GM10266 (cell line): ENCODE data around the gene EP400.

Experiments
- DNase-seq: peaks from one replicate; pipeline ENCODE4 v3.0.0; 2012; ENCODE audit errors: extremely low spot score
- TF ChIP-seq, protein P1 (sequence below): IDR thresholded peaks from 2 replicates; pipeline ENCODE4 v1.5.1; 2012; ENCODE audit warnings: mild to moderate bottlenecking, low read depth; ENCODE audit not compliant: control insufficient read depth, insufficient read depth; ENCODE audit errors: missing control alignments

Gene EP400

DNA sequence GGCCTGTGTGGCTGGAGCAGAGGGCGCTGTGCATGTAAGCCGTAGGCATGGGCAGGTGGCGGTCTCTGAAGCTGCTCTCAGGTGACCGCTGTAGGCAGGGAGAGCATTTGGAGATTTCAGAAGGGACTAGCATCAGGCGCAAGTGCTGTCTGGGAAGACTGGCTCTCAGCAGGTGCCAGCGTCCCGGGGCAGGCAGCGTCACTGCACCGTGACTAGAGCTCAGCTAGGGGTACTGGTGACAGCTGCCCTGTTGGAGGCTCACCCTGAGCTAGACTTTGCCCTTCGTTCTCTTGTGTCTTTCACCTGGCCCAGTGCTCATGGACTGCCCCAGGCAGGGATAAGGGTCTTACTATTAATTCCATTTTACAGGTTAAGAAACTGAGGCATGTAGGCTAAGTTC lies 115.5 kb downstream of the EP400 start:
- TF ChIP-seq, protein P1, sequence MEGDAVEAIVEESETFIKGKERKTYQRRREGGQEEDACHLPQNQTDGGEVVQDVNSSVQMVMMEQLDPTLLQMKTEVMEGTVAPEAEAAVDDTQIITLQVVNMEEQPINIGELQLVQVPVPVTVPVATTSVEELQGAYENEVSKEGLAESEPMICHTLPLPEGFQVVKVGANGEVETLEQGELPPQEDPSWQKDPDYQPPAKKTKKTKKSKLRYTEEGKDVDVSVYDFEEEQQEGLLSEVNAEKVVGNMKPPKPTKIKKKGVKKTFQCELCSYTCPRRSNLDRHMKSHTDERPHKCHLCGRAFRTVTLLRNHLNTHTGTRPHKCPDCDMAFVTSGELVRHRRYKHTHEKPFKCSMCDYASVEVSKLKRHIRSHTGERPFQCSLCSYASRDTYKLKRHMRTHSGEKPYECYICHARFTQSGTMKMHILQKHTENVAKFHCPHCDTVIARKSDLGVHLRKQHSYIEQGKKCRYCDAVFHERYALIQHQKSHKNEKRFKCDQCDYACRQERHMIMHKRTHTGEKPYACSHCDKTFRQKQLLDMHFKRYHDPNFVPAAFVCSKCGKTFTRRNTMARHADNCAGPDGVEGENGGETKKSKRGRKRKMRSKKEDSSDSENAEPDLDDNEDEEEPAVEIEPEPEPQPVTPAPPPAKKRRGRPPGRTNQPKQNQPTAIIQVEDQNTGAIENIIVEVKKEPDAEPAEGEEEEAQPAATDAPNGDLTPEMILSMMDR = no peak
- no peak for DNase-seq

DNA sequence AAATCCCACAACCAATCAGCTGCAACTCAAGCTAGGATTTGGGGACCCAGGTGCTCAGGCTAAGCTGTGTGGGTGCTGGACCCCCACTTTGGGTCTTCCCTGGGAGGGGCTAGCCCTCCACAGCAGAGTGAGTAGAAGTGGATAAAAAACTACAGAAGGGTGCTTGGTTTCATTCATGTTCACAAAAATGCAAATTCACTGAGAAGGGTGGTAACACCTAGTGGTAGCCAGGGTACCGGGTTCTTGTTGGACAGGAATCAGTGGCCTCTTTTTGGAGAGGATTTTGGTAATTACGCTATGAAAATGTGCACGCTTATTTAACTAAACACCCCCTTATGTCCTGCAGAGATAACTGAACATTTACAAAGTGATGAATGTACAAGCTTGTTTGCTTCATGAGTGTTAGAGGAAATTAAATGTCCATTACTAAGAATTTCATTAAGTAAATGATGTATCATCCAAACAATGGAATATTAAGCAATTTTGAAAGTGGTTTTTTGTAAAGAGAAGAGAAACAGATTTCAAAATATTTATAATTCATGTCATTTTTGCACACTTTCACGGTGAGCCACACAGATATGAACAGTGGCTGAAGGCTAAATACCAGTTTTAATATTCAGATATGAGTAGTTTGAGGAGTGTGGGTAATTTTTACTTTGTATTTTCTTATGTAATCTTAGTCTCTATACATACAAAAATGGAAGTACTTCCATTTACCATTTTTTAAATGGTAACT lies 116.0 kb downstream of the EP400 start:
- DNase-seq = no peak
- TF ChIP-seq, protein P1 = no peak

GRCh38 chr12:132066345-132066685 lies 116.6 kb downstream of the EP400 start:
- TF ChIP-seq, protein P1 = no peak
- peak; percentile 79 for DNase-seq

- TF ChIP-seq, protein P1 = no peak
- no peak for DNase-seq
These were observed 117.0 kb downstream of the EP400 start for GRCh38 chr12:132066749-132067148.

DNA sequence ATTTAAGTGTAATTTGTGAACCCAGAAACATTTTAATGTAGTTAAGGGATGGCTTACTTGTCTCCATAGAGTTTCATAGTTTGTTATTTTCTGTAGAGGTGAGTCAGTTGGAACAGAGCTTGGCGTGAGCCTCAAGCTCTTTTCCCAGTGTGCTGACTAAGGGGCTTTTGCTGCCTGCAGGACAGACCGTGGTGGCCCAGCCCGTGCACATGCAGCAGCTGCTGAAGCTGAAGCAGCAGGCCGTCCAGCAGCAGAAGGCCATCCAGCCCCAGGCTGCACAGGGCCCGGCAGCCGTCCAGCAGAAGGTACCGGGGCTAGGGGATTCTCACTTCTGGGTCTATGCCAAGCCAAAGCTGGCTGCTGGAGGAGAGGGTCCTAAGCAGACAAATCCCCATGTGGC lies 117.4 kb downstream of the EP400 start:
- DNase-seq = no peak
- TF ChIP-seq, protein P1 = no peak

GRCh38 chr12:132068250-132068649 lies 118.5 kb downstream of the EP400 start:
- no peak for DNase-seq
- TF ChIP-seq, protein P1 = no peak

GRCh38 chr12:132069336-132069985 lies 119.7 kb downstream of the EP400 start:
- DNase-seq = no peak
- TF ChIP-seq, protein P1 = no peak
